ENCODE measurements around the gene TMEM273.
"Not testable (repeated sequence)": the region's sequence is repeated elsewhere in the genome, so short reads cannot be mapped to it uniquely, and the experiment has no call there.

TMEM273 gene

GRCh38 chr10:49205206-49205605 is 17.0 kb upstream of the TMEM273 start:
- no peak for DNase-seq

DNA sequence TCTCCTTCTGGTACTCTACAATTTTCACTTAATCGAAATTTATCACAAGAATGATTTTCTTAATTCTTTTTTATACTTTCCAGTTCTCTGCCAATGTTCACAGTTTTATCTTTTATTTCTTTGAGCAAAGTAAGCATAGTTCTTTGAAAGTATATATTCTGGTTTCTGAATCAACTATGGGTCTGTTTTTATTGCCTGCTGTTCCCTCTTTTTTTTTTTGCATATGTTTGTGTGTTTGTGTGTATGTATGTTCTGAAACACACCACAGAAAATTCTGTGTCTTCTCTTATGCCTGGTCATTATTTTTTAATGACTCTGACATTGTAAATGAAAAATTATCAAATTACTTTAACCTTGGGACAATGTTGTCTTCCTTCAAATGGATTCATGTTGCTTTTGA is 15.9 kb upstream of the TMEM273 start:
- no peak for DNase-seq

GRCh38 chr10:49202266-49202665 is 14.1 kb upstream of the TMEM273 start:
- no peak for DNase-seq

DNA sequence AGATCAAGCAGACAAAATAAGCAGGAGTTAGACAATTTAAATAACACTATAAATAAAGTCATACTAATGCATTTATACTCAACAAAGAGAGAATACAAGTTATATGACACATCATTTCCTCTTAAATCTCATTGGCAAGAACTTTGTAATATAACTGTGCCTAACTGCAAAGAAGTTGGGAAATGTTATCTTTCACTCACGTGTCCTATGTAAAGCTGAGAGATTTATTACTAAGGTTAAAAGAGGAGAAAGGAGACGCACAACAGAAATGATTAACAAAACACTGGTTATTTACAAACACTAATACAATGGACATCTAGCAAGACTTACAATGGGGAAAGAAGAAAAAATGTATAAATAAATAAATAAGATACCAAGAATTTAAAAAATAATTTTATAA is 12.7 kb upstream of the TMEM273 start:
- no peak for DNase-seq

GRCh38 chr10:49197171-49197570 is 9.0 kb upstream of the TMEM273 start:
- no peak for DNase-seq

GRCh38 chr10:49195864-49196263 is 7.7 kb upstream of the TMEM273 start:
- DNase-seq, result not testable (repeated sequence)

- DNase-seq, result no peak
These were observed 6.2 kb upstream of the TMEM273 start for GRCh38 chr10:49194212-49194920.

- DNase-seq, result no peak
These were observed 3.2 kb upstream of the TMEM273 start for GRCh38 chr10:49191349-49191748.

GRCh38 chr10:49189422-49189821 is 1.2 kb upstream of the TMEM273 start:
- DNase-seq, result no peak

- DNase-seq, result peak in 1 of 51 donors; percentile 22
These were observed 1.1 kb downstream of the TMEM273 start for GRCh38 chr10:49187044-49187484.

DNA sequence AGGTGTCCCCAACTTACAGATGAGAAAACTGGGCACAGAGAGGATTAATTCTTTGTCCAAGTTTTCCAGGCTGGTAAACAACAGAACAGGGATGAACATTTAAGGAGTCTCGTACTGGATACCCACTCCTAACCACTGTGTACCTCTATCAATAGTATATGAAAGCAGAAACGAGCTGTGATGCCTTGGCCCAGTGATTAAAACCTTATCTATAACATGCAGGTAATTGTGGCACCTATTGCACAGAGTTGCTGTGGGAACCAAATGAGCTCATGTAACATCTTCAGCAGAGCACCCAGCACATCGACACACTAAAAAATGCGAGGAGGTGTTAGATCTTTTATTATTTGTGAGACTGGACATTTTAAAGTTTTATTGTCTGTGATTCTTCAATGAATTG is 1.6 kb downstream of the TMEM273 start:
- no peak for DNase-seq

DNA sequence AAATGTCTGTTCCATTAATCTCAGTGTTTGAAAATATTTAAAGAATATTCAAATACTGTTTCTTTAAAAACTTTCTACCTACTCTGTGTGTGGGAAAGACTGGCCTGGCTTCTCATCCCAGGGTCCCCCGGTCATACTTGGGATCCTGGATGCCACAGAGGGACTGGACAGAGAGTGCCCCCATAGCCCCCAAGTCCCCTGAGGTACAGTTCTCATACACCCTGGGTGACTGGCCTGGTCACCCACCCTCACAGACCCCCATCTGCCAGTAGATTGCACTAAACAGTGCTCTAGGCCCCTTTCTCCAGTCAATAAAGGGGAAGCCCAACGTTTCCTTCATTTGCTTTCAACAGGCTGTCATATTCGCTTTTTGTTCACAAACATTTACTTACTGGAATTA is 3.0 kb downstream of the TMEM273 start:
- DNase-seq, result no peak

DNA sequence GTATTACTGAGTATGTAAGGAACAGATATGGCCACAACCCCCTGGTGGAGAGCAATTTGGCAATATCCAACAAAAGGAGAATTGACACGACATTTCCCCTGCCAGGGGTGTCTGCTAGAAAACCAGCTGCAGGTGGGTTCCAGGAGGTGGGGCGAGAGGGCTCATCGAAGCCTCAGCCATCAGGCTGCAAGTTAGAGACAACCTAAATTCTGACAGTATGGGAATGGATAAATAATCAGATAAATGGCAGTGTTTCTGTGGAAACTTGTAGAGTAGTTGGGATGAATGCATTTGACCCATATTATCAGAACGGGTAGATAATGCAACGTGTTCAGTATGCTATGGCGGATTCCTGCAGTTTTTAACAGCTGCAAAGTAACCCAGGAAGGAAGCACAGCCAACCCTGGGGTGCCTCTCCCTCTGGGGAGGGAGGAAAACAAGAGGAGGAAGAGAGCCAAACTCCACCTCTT is 3.5 kb downstream of the TMEM273 start:
- DNase-seq, result no peak

GRCh38 chr10:49183596-49184542 is 4.3 kb downstream of the TMEM273 start:
- no peak for DNase-seq

GRCh38 chr10:49182776-49183175 is 5.4 kb downstream of the TMEM273 start:
- DNase-seq, result no peak

- DNase-seq, result no peak
These were observed 7.7 kb downstream of the TMEM273 start for GRCh38 chr10:49180444-49180860.

DNA sequence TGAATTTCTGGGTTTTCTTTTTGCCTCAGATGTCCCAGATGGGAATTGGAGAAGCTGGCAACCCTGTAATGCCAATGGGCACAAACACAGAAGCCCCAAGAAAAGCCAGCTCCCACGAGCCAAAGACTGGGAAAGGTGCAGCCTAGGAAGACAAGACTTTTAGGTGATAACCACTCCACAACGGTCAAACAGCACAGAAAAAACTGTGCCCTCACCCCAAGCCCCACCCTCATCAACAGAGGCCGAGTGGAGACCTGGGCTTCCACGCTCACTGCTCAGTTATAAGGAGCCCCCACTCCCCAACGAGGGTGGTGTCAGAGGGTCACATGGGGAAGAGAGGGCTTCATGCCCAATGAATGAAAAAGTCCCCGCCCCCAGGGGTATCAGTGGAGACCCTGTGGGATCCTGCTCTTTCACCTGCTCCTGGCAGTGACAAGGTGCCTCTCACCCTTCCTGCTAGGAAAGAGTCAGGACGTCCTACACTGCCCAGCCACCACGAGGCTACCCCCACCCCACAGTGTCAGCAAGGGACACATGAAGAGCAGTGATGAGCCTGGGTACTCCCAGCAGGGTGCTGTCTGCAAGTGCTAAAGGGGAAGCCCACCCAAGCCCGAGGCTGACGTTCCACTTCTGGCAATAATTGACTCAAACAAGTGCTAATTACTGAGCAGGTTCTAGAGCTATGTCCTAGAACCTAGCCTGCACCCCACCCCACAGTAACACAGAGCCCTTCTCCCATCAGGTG is 8.3 kb downstream of the TMEM273 start:
- DNase-seq, result no peak

DNA sequence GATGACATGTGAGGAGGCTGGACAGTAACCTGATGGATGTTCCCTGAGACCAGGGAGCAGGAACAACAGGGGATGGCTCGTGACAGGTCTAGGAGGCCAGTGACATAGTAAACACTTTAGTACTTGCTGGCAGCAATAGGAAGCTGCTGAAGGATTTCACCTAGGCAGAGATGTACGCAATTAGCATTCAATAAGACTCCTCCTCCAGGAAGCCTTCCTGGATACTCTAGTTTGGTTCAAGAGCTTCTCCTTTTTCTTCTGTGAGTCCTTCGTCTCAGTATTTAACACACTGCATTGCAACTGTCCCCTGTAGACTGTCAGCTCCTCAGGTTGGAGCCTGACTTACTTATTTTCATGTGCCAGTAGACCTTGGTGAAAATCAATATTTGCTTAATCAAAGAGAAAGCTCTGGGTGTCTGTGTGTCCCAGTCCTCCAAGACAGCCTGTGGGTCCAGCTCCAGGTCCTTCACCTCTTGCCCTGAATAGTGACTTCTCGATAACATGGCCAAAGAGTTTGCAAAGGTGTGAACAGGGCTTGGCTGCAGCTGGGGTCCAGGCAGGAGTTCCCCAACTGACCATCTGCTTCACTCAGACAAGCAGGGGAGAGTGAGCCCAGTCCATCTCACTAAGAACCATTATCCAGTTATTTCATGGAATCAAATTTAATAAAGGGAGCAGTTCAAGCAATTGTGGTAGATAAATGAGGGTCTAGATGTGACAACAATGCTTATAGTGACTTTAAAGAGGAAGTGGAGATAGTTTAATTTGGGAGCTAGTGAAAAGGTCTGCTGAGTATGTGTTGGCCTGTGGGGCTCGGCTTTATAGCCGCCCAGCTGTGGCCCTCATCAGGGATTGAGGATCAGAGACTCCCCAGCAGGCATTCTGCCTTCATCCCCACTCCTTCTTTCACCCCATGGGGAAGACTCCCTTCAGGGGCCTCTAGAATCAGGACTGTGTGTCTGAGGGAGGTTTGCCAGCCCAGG is 9.4 kb downstream of the TMEM273 start:
- DNase-seq, result no peak

GRCh38 chr10:49177391-49178355 is 10.5 kb downstream of the TMEM273 start:
- DNase-seq, result peak in 20 of 51 donors; percentile 20 to 63 (median 36)
